HG02678 (cell line): ENCODE results near the gene HIPK4.
A peak's percentile ranks its signal among the peaks of the same experiment; 100 is the strongest.
"Not testable (repeated sequence)": the region's sequence is repeated elsewhere in the genome, so short reads cannot be mapped to it uniquely, and the experiment has no call there.

Experiments used
- ATAC-seq: cut with Tn5 transposase; IDR thresholded peaks from one replicate; pipeline ENCODE4 v1.9.1; 2021; ENCODE audit warnings: mild to moderate bottlenecking, moderate library complexity; ENCODE audit not compliant: unreplicated experiment

Gene HIPK4

DNA sequence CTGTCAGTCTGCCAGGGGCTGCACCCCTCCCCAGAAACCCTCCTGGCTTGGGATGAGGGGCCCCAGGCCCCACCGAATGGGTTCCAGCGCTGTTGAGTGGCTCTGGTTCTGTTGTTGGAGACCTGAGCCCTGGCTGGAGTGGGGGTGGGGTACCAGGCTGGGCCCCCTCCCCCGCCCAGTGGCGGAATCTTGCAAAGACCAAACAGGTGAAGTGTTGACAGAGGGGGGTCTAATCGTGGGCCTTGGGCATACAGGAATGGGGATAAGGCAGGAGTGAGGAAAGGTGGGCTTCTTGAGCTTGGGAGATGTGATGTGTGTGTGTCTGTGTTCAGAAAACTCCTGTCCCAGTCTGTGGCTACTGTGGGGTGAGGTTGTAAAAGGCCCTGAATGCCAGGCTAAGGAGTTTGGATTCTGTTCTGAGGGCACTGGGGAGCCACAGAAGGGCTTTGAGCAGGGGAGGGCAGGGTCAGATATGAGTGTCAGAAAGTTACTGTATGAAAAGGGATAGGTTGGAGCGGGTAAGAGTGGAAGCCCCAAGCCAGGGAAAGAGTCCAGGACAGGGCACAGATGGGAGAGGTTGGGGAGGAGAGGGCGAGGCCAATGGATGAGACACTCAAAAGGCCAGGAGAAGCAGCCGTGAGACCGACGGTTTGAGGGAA lies at the start of gene HIPK4:
HIPK4 (minus strand) TSS at position 98 of the 659 bp plus-strand sequence. CDS start 279 bp downstream, outside the sequence.
- ATAC-seq: no peak

DNA sequence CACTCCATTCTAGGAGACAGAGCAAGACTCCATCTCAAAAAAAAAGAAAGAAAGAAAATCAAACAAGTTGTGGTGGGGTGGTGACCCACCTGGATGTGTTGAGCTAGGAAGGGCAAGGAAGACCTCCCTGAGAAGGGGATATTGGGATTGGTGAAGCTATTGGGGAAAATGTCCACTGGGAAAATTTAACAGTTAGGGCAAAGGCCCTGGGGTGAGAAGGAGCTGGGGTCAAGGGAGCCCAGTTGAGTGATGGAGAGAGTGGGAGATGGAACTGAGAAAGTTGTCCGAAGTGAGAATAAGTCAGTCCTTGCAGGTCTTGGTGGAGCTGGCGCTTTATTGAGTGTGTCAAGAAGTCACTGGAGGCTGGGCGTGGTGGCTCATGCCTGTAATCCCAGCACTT lies 48.3 kb upstream of the HIPK4 start:
- ATAC-seq: no peak

DNA sequence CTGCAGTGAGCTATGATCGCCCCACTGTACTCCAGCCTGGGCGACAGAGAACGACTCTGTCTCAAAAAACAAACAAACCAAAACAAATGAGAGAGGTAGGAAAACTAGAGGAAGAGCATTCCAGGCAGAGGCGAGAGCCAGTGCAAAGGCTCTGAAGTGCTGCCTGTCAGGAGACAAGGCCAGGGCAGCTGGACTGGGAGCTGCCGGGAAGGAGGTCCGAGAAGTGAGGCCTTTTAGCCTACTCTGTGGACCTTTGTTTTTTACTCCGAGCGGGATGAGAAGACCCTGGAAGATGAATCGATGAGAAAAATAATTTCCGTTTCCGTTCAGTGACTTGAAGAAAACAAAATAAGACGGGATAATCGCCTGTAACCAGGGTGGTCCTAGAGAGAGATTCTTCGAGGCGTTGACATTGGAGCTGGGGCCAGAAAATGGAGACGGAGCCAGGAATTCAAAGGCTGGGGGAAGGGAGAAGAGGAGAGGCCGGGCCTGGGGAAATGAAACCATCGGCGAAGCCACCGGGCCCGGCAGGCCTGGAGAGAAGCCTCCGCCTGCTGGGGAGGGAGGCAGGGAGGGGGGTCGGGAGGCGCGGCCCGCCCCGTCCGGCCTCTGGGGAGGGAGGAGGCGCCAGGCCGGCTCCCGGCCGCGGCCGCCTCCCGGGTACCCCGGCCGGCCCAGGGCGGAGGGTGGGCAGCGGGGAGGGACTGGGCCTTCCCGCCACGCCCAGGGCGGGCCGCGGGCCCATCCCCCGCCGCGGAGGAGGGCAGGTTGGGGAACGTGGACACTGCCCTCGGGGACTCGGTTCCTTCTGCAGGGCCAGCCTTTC lies 43.6 kb upstream of the HIPK4 start:
- peak; percentile 70 for ATAC-seq

GRCh38 chr19:40432760-40433159 lies 42.8 kb upstream of the HIPK4 start:
- not testable (repeated sequence) for ATAC-seq

DNA sequence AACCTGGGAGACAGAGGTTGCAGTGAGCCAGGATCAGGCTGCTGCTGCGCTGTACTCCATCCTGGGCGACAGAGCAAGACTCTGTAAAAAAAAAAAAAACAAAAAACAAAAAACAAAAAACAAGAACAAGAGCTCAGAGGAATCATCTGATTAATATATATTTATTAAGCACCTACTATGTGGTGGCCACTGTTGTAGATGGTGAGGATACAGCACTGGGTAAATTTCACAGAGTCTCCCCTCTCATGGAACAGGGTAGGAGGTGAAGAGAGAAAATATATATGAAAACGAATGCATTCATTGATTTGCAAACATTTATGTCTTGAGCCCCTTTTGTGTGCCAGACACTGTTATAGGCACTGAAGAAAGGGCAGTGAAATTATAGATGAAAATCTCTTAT lies 41.7 kb upstream of the HIPK4 start:
- ATAC-seq: no peak

DNA sequence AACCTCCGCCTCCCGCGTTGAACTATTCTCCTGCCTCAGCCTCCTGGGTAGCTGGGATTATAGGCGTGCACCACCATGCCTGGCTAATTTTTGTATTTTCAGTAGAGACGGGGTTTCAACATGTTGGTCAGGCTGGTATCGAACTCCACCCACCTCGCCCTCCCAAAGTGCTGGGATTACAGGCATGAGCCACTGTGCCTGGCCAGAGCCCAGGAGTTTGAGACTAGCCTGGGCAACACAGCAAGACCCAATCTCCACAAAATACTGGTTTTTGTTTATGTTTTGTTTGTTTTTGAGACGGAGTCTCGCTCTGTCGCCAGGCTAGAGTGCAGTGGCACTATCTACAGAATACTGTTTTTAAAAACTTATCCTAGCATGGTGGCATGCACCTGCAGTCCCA lies 40.3 kb upstream of the HIPK4 start:
- ATAC-seq: not testable (repeated sequence)

DNA sequence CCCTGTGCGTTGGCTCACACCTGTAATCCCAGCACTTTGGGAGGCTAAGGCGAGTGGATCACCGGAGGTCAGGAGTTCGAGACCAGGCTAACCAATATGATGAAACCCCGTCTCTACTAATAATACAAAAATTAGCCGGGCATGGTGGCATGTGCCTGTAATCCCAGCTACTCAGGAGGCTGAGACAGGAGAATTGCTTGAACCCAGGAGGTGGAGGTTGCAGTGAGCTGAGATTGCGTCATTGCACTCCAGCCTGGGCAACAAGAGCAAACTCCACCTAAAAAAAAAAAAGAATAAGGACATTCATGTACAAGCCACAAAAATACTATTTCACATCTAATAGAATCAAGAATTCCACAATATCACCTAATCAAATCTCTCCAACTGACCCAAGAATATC lies 38.2 kb upstream of the HIPK4 start:
- not testable (repeated sequence) for ATAC-seq

DNA sequence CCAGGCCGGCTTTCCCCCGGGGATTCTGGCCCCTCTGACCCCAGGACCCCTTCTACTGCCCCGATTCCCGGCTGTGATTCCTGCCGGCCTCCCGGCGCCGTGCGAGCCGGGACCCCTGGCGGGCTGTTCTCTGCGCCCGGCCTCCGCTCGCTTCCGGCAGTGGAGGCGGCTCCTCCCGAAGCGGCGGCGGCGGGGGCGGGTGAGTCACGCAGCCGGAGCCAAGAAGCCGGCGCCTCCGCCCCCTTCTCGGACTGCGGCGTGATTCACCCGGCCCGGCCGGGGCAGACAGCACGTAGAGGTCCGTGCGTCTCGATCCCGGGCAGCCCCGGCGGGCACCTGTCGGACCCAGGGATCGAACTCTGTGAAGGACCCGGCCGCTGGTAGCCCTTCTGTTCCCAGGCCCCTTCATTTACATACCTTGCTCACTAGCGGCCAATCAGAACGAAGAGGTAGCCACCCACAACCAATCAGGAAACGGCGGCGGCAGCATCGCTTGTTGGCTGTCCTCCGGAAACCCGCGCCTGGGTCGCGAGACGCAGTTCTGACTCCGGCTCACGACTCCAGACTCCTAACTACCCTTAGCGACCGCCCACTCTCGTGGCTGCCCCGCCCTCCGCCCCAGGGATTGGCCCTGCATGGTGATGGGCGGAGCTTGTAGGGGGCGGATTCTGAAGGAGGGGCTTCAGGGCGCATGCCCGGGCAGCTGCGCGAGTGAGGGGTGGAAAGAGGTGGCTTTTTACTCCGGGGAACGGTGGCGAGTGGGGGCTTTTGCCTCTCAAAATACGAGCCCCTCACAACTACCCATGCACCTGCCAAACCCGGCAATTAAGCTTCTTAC lies 35.7 kb upstream of the HIPK4 start, which contains the start of gene SERTAD1:
SERTAD1 (minus strand) TSS at position 543 of the 838 bp plus-strand sequence. CDS start 2,446 bp downstream, outside the sequence.
- ATAC-seq: peak; percentile 87

GRCh38 chr19:40424637-40425449 lies 34.9 kb upstream of the HIPK4 start:
- no peak for ATAC-seq

DNA sequence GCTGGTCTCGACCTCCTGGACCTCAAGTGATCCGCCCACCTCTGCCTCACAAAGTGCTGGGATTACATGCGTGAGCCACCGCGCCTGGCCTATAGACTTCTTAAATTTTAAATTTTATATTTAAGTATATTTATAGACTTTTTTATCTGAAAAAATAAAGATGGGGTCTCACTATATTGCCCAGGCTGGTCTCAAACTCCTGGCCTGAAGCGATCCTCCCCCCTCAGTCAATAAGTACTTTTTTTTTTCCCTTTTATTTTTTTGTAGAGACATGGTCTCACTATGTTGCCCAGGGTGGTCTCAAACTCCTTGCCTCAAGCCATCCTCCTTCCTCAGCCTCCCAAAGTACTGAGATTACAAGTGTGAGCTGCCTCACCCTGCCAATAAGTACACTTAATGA lies 34.0 kb upstream of the HIPK4 start:
- no peak for ATAC-seq

DNA sequence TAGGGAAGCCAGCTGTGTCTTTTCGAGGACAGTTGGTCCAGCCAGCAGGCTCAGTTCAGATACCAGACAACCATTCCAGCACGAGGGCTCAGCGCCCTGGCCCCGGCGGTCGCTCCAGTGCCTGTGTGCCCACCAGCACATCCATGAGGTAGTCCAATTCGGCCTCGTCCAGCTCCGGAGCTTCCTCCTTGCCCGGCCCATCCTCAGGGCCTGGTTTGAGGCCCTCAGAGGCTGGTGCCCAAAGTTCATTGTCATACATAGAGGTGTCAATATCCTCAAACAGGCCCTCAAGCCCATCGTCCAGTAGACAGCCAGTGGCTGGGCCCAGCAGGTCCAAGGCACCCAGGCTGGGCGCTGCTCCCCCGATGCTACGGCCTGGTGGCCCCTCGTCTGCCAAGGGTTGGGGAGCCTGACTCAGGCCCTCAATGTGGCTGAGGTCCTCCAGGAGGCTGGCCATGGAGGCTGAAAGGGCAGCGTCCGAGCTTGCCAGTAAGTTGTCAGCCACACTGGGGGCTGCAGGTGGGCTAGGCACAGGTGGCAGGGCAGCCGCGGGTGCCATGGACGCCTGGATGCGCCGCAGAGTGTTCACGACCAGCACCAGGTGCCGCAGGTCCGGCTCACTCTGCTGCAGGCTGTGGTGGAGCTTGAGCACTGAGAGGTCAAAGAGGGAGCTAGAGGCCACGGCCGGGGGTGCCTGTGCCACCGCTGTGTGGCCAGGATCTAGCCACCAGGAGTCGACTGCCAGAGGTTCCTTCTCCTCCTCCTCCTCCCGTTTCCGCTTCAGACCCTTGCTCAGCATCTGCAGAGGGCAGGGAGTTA lies 33.0 kb upstream of the HIPK4 start:
- ATAC-seq: no peak

- ATAC-seq: no peak
Measured at GRCh38 chr19:40421993-40422747, 32.2 kb upstream of the HIPK4 start.

- ATAC-seq: peak; percentile 43
Measured at GRCh38 chr19:40420766-40421765, 31.1 kb upstream of the HIPK4 start.

GRCh38 chr19:40420451-40420765 lies 30.4 kb upstream of the HIPK4 start:
- no peak for ATAC-seq

GRCh38 chr19:40419780-40420179 lies 29.8 kb upstream of the HIPK4 start:
- ATAC-seq: no peak

DNA sequence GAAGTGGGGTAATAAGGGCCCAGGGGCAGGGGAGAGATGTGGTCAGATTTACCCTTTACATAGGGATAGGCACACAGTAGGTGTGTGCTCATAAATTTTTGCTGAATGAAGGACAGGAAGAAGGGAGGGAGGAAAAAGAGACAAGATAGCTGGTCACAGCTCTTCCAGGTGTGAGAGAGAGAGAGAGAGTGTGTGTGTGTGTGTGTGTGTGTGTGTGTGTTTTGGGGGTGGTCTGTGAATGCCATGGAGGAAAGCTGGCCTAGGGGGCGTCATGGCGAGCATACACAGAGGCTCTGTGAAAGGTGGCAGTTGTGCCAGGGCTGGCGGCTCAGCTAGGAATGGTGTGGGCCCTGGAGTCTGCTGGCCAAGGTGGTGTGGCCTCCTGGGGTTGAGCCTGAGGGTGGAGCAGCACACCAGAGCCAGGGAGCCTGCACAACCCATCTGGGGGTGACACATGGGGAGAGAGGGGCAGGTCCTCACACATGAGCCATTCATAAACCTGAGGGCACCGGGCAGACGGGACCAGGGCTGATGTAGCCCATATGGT lies 29.2 kb upstream of the HIPK4 start:
- no peak for ATAC-seq

DNA sequence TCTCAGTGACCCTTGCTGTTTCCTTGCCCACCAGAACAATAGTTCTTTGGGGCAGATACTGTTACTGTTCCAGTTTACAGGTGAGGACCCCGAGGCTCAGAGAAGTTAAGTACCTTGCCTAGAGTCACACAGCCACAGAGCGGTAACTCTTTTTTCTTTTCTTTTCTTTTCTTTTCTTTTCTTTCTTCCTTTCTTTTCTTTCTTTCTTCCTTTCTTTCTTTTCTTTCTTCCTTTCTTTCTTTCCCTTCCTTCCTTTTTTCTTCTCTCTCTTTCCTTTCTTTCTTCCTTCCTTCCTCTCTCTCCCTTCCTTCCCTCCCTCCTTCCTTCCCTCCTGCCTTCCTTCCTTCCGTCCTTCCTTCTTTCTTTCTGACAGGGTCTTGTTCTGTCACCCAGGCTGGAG lies 28.1 kb upstream of the HIPK4 start:
- no peak for ATAC-seq

GRCh38 chr19:40417643-40417981 lies 27.6 kb upstream of the HIPK4 start:
- ATAC-seq: no peak
